Thymus (tissue), 11 donors: ENCODE results near the gene SPTBN4. TPM values are rescaled to one million over a fixed set of nuclear protein-coding genes. Genes with fewer than 3 reads are reported as not detected.

Experiments
- DNase-seq, 9 donors: peaks; one replicate each; pipeline ENCODE4 v3.0.0-alpha.2; 2013; ENCODE audit warnings: low spot score in 9 of 9, low read depth in 6 of 9, missing footprints in 1 of 9
- H3K27ac ChIP-seq, 2 donors: one replicate each; pipeline ENCODE4 v1.5.1; 2013; ENCODE audit warnings: control low read depth in 1 of 2, low read depth in 1 of 2, low read length in 1 of 2, mild to moderate bottlenecking in 1 of 2, moderate library complexity in 1 of 2
- H3K27me3 ChIP-seq, 2 donors: one replicate each; pipeline ENCODE4 v1.5.1; 2013; ENCODE audit warnings: low read length in 1 of 2; ENCODE audit not compliant: control insufficient read depth in 2 of 2, insufficient read depth in 1 of 2
- H3K36me3 ChIP-seq, 2 donors: one replicate each; pipeline ENCODE4 v1.5.1; 2013; ENCODE audit warnings: low read length in 1 of 2, mild to moderate bottlenecking in 1 of 2, moderate library complexity in 1 of 2; ENCODE audit not compliant: control insufficient read depth in 2 of 2, insufficient read depth in 2 of 2
- H3K4me1 ChIP-seq, 2 donors: one replicate each; pipeline ENCODE4 v1.5.1; 2013; ENCODE audit warnings: low read length in 2 of 2; ENCODE audit not compliant: control insufficient read depth in 2 of 2, insufficient read depth in 2 of 2
- H3K4me3 ChIP-seq, 2 donors: one replicate each; pipeline ENCODE4 v1.5.1; 2013; ENCODE audit warnings: low read length in 2 of 2, control low read depth in 1 of 2, mild to moderate bottlenecking in 1 of 2
- H3K9me3 ChIP-seq, 2 donors: one replicate each; pipeline ENCODE4 v1.5.1; 2013; ENCODE audit warnings: low read length in 1 of 2, mild to moderate bottlenecking in 1 of 2; ENCODE audit not compliant: control insufficient read depth in 2 of 2, insufficient read depth in 1 of 2
- WGBS: extraction: QIAGEN DNeasy Blood & Tissue Kit; methylation state at CpG from one replicate; pipeline ENCODE4 v1.1.7; 2013; 5-methylcytosine and 5-hydroxymethylcytosine counted together
- polyA plus RNA-seq: library from polyadenylated mRNA; stranded (reverse); fragments of 200-250 nt; gene quantifications from one replicate; pipeline ENCODE4 v1.2.3, GENCODE V29; 2013
- total RNA-seq: library from RNA; stranded (reverse); fragments of 120-200 nt; gene quantifications from one replicate; pipeline ENCODE4 v1.2.4, GENCODE V29; 2013
- donor health status: healthy.

Gene SPTBN4
- total and polyA plus RNA-seq, 2 donors, result 0.24 to 0.73 TPM

DNA sequence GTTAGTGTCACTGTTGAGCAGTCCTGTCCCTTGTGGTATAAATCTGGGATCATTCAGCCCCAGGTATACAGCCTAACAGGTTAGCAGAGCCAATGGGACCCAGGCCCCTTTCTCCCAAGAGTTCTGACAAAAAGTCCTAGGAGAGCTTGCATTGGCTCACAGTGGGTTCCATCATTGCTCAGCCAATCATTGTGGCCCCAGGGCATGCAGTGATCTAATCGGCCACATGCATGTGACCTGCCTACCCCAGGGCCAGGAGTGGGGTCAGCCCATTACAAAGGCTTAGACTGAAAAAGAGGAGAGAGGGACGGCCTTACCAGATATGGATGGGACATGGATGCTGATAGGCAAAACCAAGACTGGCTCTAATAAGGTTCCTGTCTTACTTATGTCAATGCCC lies 41.1 kb downstream of the SPTBN4 start:
- Histone ChIP-seq H3K36me3 (no peaks in the 10 kb centered on the region), H3K27ac (no peak overlapping the region), H3K9me3 (no peaks in the 10 kb centered on the region), H3K4me3 (no peak overlapping the region), H3K4me1 (no peaks in the 10 kb centered on the region), H3K27me3 (peaks cover 16 to 39% of the 10 kb centered on the region in 2 donors)
- 81% methylated on average over 2 of the region's 2 CpGs for WGBS
- no peak for DNase-seq

DNA sequence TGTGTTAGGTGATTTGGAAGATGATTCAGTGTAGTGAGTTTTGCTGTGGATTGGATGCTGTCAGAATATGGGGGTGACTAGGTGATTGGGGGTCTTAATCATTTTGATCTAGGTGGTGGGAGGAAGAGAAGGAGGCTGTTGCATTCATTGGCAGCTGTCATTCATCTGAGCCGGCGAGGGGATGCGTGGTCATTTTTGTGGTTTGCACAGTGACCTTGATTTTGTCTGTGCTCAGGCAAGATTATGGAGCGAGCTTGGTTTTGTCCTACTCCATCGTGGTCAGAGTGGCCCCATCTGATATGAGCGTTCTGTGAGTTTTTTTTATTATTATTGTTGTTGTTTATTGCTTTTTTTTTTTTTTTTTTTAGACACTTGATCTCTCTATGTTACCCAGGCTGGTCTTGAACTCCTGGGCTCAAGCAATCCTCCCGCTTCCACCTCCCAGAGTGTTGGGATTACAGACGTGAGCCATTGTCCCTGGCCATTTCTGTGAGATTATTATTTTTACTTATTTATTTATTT lies 42.0 kb downstream of the SPTBN4 start:
- Histone ChIP-seq H3K27ac (no peak overlapping the region), H3K4me3 (no peak overlapping the region), H3K4me1 (no peaks in the 10 kb centered on the region), H3K9me3 (no peaks in the 10 kb centered on the region), H3K27me3 (peaks cover 24 to 48% of the 10 kb centered on the region in 2 donors), H3K36me3 (no peaks in the 10 kb centered on the region)
- DNase-seq, result no peak
- 82% methylated on average over 8 of the region's 8 CpGs for WGBS

- H3K36me3 ChIP-seq, result no peaks in the 10 kb centered on the region
- no peaks in the 10 kb centered on the region for H3K4me1 ChIP-seq
- no peaks in the 10 kb centered on the region for H3K9me3 ChIP-seq
- H3K27ac ChIP-seq, result no peak overlapping the region
- 88% methylated on average over 7 of the region's 7 CpGs for WGBS
- no peak for DNase-seq
- H3K4me3 ChIP-seq, result no peak overlapping the region
- peaks cover 33 to 63% of the 10 kb centered on the region in 2 donors for H3K27me3 ChIP-seq
Observed at GRCh38 chr19:40510526-40511115, 43.8 kb downstream of the SPTBN4 start.

- Histone ChIP-seq H3K27me3 (peaks cover 33 to 59% of the 10 kb centered on the region in 2 donors), H3K4me3 (no peak overlapping the region), H3K27ac (no peak overlapping the region), H3K4me1 (no peaks in the 10 kb centered on the region), H3K36me3 (no peaks in the 10 kb centered on the region), H3K9me3 (no peaks in the 10 kb centered on the region)
- WGBS, result 87% methylated on average over 6 of the region's 6 CpGs
- no peak for DNase-seq
Observed at GRCh38 chr19:40511487-40511886, 44.7 kb downstream of the SPTBN4 start.

GRCh38 chr19:40512110-40512472 lies 45.3 kb downstream of the SPTBN4 start:
- no peaks in the 10 kb centered on the region for H3K4me1 ChIP-seq
- no peak overlapping the region for H3K4me3 ChIP-seq
- DNase-seq, result no peak
- no peak overlapping the region for H3K27ac ChIP-seq
- WGBS, result 26% methylated on average over 1 of the region's 1 CpG
- H3K27me3 ChIP-seq, result peaks cover 33 to 60% of the 10 kb centered on the region in 2 donors
- H3K36me3 ChIP-seq, result no peaks in the 10 kb centered on the region
- H3K9me3 ChIP-seq, result no peaks in the 10 kb centered on the region

DNA sequence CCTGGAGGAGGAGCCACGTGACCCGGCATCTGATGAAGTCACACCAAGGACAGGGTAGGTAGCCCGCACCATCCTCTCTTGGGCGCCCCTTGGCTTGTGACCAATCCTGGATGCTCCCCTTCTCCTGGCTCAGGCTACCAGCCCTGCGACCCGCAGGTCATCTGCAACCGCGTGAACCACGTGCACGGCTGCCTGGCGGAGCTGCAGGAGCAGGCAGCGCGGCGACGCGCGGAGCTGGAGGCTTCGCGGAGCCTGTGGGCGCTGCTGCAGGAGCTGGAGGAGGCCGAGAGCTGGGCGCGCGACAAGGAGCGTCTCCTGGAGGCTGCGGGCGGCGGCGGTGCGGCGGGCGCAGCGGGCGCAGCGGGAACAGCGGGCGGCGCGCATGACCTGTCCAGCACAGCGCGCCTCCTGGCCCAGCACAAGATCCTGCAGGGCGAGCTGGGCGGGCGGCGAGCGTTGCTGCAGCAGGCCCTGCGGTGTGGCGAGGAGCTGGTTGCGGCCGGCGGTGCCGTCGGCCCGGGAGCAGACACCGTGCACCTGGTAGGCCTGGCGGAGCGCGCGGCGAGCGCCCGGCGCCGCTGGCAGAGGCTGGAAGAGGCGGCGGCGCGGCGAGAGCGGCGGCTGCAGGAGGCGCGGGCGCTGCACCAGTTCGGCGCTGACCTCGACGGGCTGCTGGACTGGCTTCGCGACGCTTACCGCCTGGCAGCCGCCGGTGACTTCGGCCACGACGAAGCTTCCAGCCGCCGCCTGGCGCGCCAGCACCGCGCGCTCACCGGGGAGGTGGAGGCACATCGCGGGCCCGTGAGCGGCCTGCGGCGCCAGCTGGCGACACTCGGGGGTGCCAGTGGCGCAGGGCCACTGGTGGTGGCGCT lies 45.9 kb downstream of the SPTBN4 start:
- 10% methylated on average over 105 of the region's 105 CpGs for WGBS
- no peak overlapping the region for H3K4me3 ChIP-seq
- no peak overlapping the region for H3K27ac ChIP-seq
- H3K36me3 ChIP-seq, result no peaks in the 10 kb centered on the region
- no peak for DNase-seq
- no peaks in the 10 kb centered on the region for H3K4me1 ChIP-seq
- H3K9me3 ChIP-seq, result no peaks in the 10 kb centered on the region
- peaks cover 33 to 63% of the 10 kb centered on the region in 2 donors for H3K27me3 ChIP-seq

- Histone ChIP-seq H3K9me3 (no peaks in the 10 kb centered on the region), H3K27me3 (peaks cover 34 to 68% of the 10 kb centered on the region in 2 donors)
- no peak for DNase-seq
Observed at GRCh38 chr19:40513345-40513678, 46.5 kb downstream of the SPTBN4 start.

GRCh38 chr19:40513741-40514315 lies 47.0 kb downstream of the SPTBN4 start:
- no peak for DNase-seq
- no peaks in the 10 kb centered on the region for H3K36me3 ChIP-seq
- WGBS, result 76% methylated on average over 4 of the region's 4 CpGs
- no peak overlapping the region for H3K27ac ChIP-seq
- H3K27me3 ChIP-seq, result peaks cover 39 to 73% of the 10 kb centered on the region in 2 donors
- H3K4me1 ChIP-seq, result no peaks in the 10 kb centered on the region
- H3K4me3 ChIP-seq, result no peak overlapping the region
- H3K9me3 ChIP-seq, result no peaks in the 10 kb centered on the region

More at GRCh38 chr19:40513345-40513678, 46.5 kb downstream of the SPTBN4 start:
- Histone ChIP-seq H3K4me1 (no peaks in the 10 kb centered on the region), H3K27ac (no peak overlapping the region), H3K36me3 (no peaks in the 10 kb centered on the region), H3K4me3 (no peak overlapping the region)
- WGBS, result 67% methylated on average over 27 of the region's 27 CpGs

DNA sequence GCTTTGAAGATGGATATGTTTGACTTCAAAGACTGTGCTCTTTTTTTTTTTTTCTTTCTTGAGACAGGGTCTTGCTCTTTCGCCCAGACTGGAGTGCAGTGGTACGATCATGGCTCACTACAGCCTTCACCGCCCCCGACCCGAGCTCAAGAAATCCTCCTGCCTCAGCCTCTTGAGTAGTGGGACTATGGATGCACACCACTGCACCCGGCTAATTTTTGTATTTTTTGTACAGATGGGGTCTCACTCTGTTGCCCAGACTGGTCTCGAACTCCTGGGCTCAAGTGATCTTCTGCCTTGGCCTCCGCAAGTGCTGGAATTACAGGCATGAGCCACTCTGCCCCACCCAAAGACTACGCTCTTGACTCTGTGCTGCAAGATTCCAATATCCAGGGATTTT lies 50.4 kb downstream of the SPTBN4 start:
- Histone ChIP-seq H3K4me1 (no peaks in the 10 kb centered on the region), H3K27ac (no peak overlapping the region), H3K9me3 (peaks cover 0 to 3% of the 10 kb centered on the region in 2 donors), H3K4me3 (no peak overlapping the region), H3K36me3 (no peaks in the 10 kb centered on the region), H3K27me3 (peaks cover 45 to 71% of the 10 kb centered on the region in 2 donors)
- WGBS, result 89% methylated on average over 9 of the region's 9 CpGs
- no peak for DNase-seq
